Astrocyte of the spinal cord (primary cell): Measurements from ENCODE around the gene ANKMY1.

ENCODE experiments used
- DNase-seq: peaks from one replicate; pipeline ENCODE4 v3.0.0; 2011; ENCODE audit warnings: low read depth, low spot score
- H3K4me3 ChIP-seq: 2 replicates; pipeline ENCODE4 v1.5.1; 2011; ENCODE audit warnings: low read depth, mild to moderate bottlenecking, low read length, moderate library complexity
- CTCF ChIP-seq: IDR thresholded peaks from 2 replicates; pipeline ENCODE4 v1.5.1; 2012; ENCODE audit warnings: low read depth, mild to moderate bottlenecking, low read length, inconsistent platforms
- in situ Hi-C: cut with HindIII; loops from 2 replicates; pipeline ENCODE4 v1.10.0; 2017; ENCODE audit warnings: low sequenced_read_pairs

The ANKMY1 gene

DNA sequence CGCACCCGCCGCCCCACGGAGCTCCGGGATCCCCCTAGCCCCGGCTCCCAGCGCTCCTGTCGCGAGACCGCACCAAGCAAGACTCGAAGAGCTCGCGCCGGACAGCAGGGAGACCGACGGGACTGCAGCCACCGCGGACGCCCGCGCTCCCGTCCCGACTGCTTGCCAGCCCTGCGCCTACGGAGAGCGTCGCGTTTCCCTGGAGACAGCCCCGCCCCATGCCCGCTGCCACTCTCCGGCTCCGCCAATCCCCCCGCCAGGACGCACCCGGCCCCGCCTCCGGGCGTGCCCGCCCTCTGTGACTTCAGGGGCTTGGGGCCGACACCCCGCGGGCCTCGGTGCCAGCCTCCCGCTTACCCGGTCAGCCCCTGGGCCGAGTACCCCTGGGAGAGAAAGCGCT, at the start of gene ANKMY1:
Gene ANKMY1, minus strand, starts transcription at position 181 of the 400 bp plus-strand sequence. CDS start 653 bp downstream, outside the sequence.
- no peak for TF ChIP-seq CTCF
- in situ Hi-C loops, result no loop called here
- H3K4me3 ChIP-seq, result peak within 1 kb of the TSS; percentile 40
- peak; percentile 64 for DNase-seq

- in situ Hi-C loops, result no loop called here
- no peak for TF ChIP-seq CTCF
- DNase-seq, result no peak
- no peak overlapping the region for H3K4me3 ChIP-seq
These were observed 48.3 kb upstream of the ANKMY1 start for GRCh38 chr2:240605867-240606743.

GRCh38 chr2:240604939-240605716, 47.3 kb upstream of the ANKMY1 start:
- in situ Hi-C loops, result no loop called here
- no peak overlapping the region for H3K4me3 ChIP-seq
- no peak for DNase-seq
- no peak for TF ChIP-seq CTCF

GRCh38 chr2:240604291-240604938, 46.6 kb upstream of the ANKMY1 start:
- peak; percentile 68 for TF ChIP-seq CTCF
- in situ Hi-C loops, result no loop called here
- H3K4me3 ChIP-seq, result no peak overlapping the region
- DNase-seq, result peak; percentile 28

- no peak overlapping the region for H3K4me3 ChIP-seq
- DNase-seq, result no peak
- in situ Hi-C loops, result no loop called here
- no peak for TF ChIP-seq CTCF
These were observed 46.1 kb upstream of the ANKMY1 start for GRCh38 chr2:240603846-240604245.

DNA sequence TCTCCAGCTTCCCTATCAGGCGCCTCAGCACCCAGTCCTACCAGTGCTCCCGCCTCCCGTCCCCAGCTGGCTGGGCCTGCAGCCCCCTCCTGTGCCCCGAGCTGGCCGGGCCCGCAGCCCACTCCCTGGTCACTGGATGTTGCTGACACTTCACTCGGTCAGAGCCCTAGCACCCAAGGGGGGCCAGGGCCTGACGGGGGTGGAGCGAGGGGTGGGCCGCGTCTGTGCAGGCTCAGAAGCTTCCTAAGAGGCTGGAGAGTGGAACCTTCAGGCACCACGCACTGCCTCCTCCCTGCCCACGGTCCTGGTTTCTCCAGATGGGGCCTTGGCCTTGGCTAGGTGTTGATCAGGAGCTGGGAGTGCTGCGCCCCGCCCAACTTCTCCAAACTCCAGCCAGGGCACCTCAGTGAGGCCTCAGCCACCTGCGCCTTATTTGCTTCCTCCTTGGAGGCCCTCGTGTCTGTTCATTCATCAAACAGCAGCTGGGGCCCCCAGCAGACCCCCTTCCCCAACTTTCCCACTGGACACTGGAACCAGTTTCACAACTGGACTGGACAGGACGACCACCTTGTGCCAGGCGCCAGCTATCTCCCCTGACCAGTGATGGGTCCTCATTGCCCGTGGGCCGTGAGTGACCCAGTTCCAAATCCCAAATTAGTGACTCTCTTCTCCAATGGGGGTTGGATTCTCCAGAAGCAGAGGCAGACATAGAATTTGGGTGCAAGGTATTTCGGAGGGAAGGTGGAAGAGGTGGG, 45.5 kb upstream of the ANKMY1 start:
- no peak for TF ChIP-seq CTCF
- DNase-seq, result no peak
- H3K4me3 ChIP-seq, result no peak overlapping the region
- in situ Hi-C loops, result no loop called here
